GM12878 (cell line): ENCODE data around the gene MRRF.

ENCODE experiments used
- BCL11A ChIP-seq: IDR thresholded peaks from 2 replicates; pipeline ENCODE4 v1.6.1; 2011; ENCODE audit warnings: low read depth, low read length
- EGR1 ChIP-seq, 2 experiments: IDR thresholded peaks; 1 replicate in 1 of 2; 2 replicates in 1 of 2; pipeline ENCODE4 v1.6.1; 2011 to 2012; ENCODE audit warnings: low read depth in 2 of 2, low read length in 2 of 2, borderline replicate concordance in 1 of 2, mild to moderate bottlenecking in 1 of 2, moderate library complexity in 1 of 2
- JUND ChIP-seq: IDR thresholded peaks from 2 replicates; pipeline ENCODE4 v1.6.1; 2012; ENCODE audit warnings: low read depth, mild to moderate bottlenecking, low read length, improper control_type of control experiment, moderate library complexity
- POLR2A ChIP-seq: IDR thresholded peaks from 2 replicates; pipeline ENCODE4 v1.6.1; 2011; ENCODE audit warnings: low read depth, mild to moderate bottlenecking, low read length
- RCOR1 ChIP-seq: conservative IDR thresholded peaks from 2 replicates; pipeline ENCODE4 v1.6.1; 2012; ENCODE audit warnings: low read depth, low read length, improper control_type of control experiment
- SIN3A ChIP-seq: IDR thresholded peaks from 2 replicates; pipeline ENCODE4 v1.6.1; 2012; ENCODE audit warnings: low read depth, low read length, improper control_type of control experiment
- ZNF384 ChIP-seq: IDR thresholded peaks from 2 replicates; pipeline ENCODE4 v1.6.1; 2012; ENCODE audit warnings: low read depth, mild to moderate bottlenecking, low read length, improper control_type of control experiment, borderline replicate concordance

GRCh38 chr9:122356627-122357026 lies 91.9 kb downstream of the MRRF start:
- TF ChIP-seq BCL11A (no peak), JUND (no peak), EGR1 (IDR thresholded peaks at IDR 0.05; ENCODE audit: borderline replicate concordance in 1 of 2, low read depth in 2 of 2, low read length in 2 of 2) (no peak), ZNF384 (no peak), POLR2A (no peak), SIN3A (no peak), RCOR1 (no peak)
